ENCODE results near the gene MYO9B.

- TF ChIP-seq CTCF (IDR thresholded peaks at IDR 0.05; ENCODE audit: low read length) (no peak), EZH2 (IDR thresholded peaks at IDR 0.05; ENCODE audit: borderline replicate concordance, low read length) (no peak)
Observed at GRCh38 chr19:17095141-17095919, 19.8 kb downstream of the MYO9B start.
